GM12892 (cell line): ENCODE results near the gene DLX6. TPM values are rescaled to one million over a fixed set of nuclear protein-coding genes. Genes with fewer than 3 reads are reported as not detected.

Experiments used
- DNase-seq: peaks from one replicate; pipeline ENCODE4 v3.0.0; 2011; ENCODE audit not compliant: insufficient read length
- FAIRE-seq: peaks from 2 replicates; lab custom pipeline; 2011; peaks lifted over from hg19 to GRCh38; lab: Jason Lieb, UNC
- POLR2A ChIP-seq: IDR thresholded peaks from 2 replicates; pipeline ENCODE4 v1.6.1; 2011; ENCODE audit warnings: low read depth, low read length, control low read depth
- POLR2AphosphoS5 ChIP-seq: IDR thresholded peaks from 2 replicates; pipeline ENCODE4 v1.6.1; 2011; ENCODE audit warnings: low read depth, low read length, control low read depth
- TAF1 ChIP-seq: IDR thresholded peaks from 2 replicates; pipeline ENCODE4 v1.6.1; 2011; ENCODE audit warnings: low read depth, mild to moderate bottlenecking, control low read depth, low read length, borderline replicate concordance
- polyA plus RNA-seq: library from polyadenylated mRNA; unstranded; fragments of >200 nt; gene quantifications from one replicate; pipeline ENCODE4 v1.2.1, GENCODE V29; 2012; ENCODE audit warnings: missing spikeins, inconsistent platforms; ENCODE audit not compliant: missing spikeins

Gene DLX6
- polyA plus RNA-seq: not detected

GRCh38 chr7:97005183-97006054, at the start of gene DLX6:
Gene DLX6 (plus strand): TSS chr7:97005553. CDS start chr7:97005978, 425 bp downstream.
- FAIRE-seq (peak; percentile 30), DNase-seq (no peak)
- no peak for TF ChIP-seq POLR2A
- TF ChIP-seq POLR2AphosphoS5: no peak
- TF ChIP-seq TAF1: no peak

- FAIRE-seq: no peak
- no peak for TF ChIP-seq POLR2AphosphoS5
- no peak for TF ChIP-seq TAF1
- TF ChIP-seq POLR2A: no peak
- DNase-seq: no peak
Observed at GRCh38 chr7:96959135-96959534, 46.2 kb upstream of the DLX6 start.

- no peak for DNase-seq
- FAIRE-seq: no peak
- TF ChIP-seq POLR2A: no peak
- TF ChIP-seq POLR2AphosphoS5: no peak
- no peak for TF ChIP-seq TAF1
Observed at GRCh38 chr7:96962221-96962885, 43.0 kb upstream of the DLX6 start.

GRCh38 chr7:96968981-96969380, 36.4 kb upstream of the DLX6 start:
- DNase-seq: no peak
- FAIRE-seq: no peak
- TF ChIP-seq POLR2A: no peak
- TF ChIP-seq POLR2AphosphoS5: no peak
- no peak for TF ChIP-seq TAF1

- TF ChIP-seq TAF1 (no peak), POLR2A (no peak), POLR2AphosphoS5 (no peak)
- FAIRE-seq (no peak), DNase-seq (no peak)
Observed at GRCh38 chr7:96970739-96971138, 34.6 kb upstream of the DLX6 start.

- DNase-seq: no peak
- FAIRE-seq: no peak
- TF ChIP-seq POLR2AphosphoS5 (no peak), POLR2A (no peak), TAF1 (no peak)
Observed at GRCh38 chr7:96973986-96974385, 31.4 kb upstream of the DLX6 start.

- FAIRE-seq (no peak), DNase-seq (no peak)
- TF ChIP-seq POLR2AphosphoS5 (no peak), TAF1 (no peak), POLR2A (no peak)
Observed at GRCh38 chr7:96976106-96976505, 29.2 kb upstream of the DLX6 start.

- TF ChIP-seq TAF1 (no peak), POLR2AphosphoS5 (no peak), POLR2A (no peak)
- FAIRE-seq: no peak
Observed at GRCh38 chr7:96977445-96977844, 27.9 kb upstream of the DLX6 start.

GRCh38 chr7:96979551-96980276, 25.6 kb upstream of the DLX6 start:
- DNase-seq: no peak
- no peak for FAIRE-seq
- TF ChIP-seq POLR2AphosphoS5: no peak
- no peak for TF ChIP-seq POLR2A
- TF ChIP-seq TAF1: no peak

More at GRCh38 chr7:96977445-96977844, 27.9 kb upstream of the DLX6 start:
- no peak for DNase-seq

- no peak for TF ChIP-seq POLR2A
- no peak for TF ChIP-seq TAF1
- TF ChIP-seq POLR2AphosphoS5: no peak
Observed at GRCh38 chr7:96982586-96982985, 22.8 kb upstream of the DLX6 start.

GRCh38 chr7:96985992-96986391, 19.4 kb upstream of the DLX6 start:
- no peak for DNase-seq
- no peak for TF ChIP-seq POLR2A
- no peak for TF ChIP-seq POLR2AphosphoS5
- no peak for TF ChIP-seq TAF1
- FAIRE-seq: no peak

More at GRCh38 chr7:96982586-96982985, 22.8 kb upstream of the DLX6 start:
- FAIRE-seq (no peak), DNase-seq (no peak)

GRCh38 chr7:96986901-96987300, 18.5 kb upstream of the DLX6 start:
- DNase-seq (no peak), FAIRE-seq (no peak)
- TF ChIP-seq POLR2A: no peak

- no peak for TF ChIP-seq POLR2A
- TF ChIP-seq TAF1: no peak
- TF ChIP-seq POLR2AphosphoS5: no peak
- no peak for DNase-seq
- no peak for FAIRE-seq
Observed at GRCh38 chr7:96987719-96988118, 17.6 kb upstream of the DLX6 start.
